Endothelial cell of umbilical vein (primary cell): Measurements from ENCODE around the gene EMC6. TPM values are rescaled to one million over a fixed set of nuclear protein-coding genes. Genes with fewer than 3 reads are reported as not detected.

Source experiments
- BruUV-seq: library from RNA; stranded (reverse); fragments of 400-500 nt; replicated peaks from 2 replicates; lab custom pipeline; 2021; lab: Mats Ljungman, UMichigan
- CTCF ChIA-PET: fragments of 300-600, 350-600 bp; sonication (Branson Sonifier 250); formaldehyde crosslinking; loops from one replicate; lab custom pipeline; 2021; ENCODE audit warnings: antibody characterized with exemption, inconsistent platforms; lab: Charles Lee
- POLR2A ChIA-PET: fragments of 300-600, 350-600 bp; sonication (Branson Sonifier 250); formaldehyde crosslinking; loops from one replicate; lab custom pipeline; 2021; ENCODE audit warnings: antibody characterized with exemption, inconsistent platforms; lab: Charles Lee
- DNase-seq: peaks from one replicate; pipeline ENCODE4 v3.0.0-alpha.2; 2011; ENCODE audit warnings: low read depth, low spot score
- FAIRE-seq: peaks from 2 replicates; lab custom pipeline; 2011; peaks lifted over from hg19 to GRCh38; lab: Jason Lieb, UNC
- H2AFZ ChIP-seq: 2 replicates; pipeline ENCODE4 v1.6.0; 2012; ENCODE audit warnings: low read depth, low read length, control low read depth, inconsistent platforms
- H3K27ac ChIP-seq: 2 replicates; pipeline ENCODE4 v1.5.1; 2011; ENCODE audit warnings: low read depth, mild to moderate bottlenecking, control low read depth, low read length, moderate library complexity; ENCODE audit not compliant: insufficient read depth
- H3K27me3 ChIP-seq, 2 experiments: 2 replicates each; pipeline versions ENCODE4 v1.6.0 to v1.6.1; 2011; ENCODE audit warnings: low read length in 2 of 2, mixed read lengths in 1 of 2; ENCODE audit not compliant: control insufficient read depth in 2 of 2, insufficient read depth in 2 of 2
- H3K36me3 ChIP-seq, 2 experiments: 2 replicates in 1 of 2; 3 replicates in 1 of 2; pipeline ENCODE4 v1.5.1; 2011; ENCODE audit warnings: low read length in 2 of 2, mild to moderate bottlenecking in 1 of 2, moderate library complexity in 1 of 2; ENCODE audit not compliant: control insufficient read depth in 2 of 2, insufficient read depth in 2 of 2; ENCODE audit errors: extremely low read depth in 1 of 2
- H3K4me1 ChIP-seq: 3 replicates; pipeline ENCODE4 v1.5.1; 2011; ENCODE audit warnings: mild to moderate bottlenecking, low read length; ENCODE audit not compliant: control insufficient read depth, insufficient read depth; ENCODE audit errors: extremely low read depth
- H3K4me2 ChIP-seq: 2 replicates; pipeline ENCODE4 v1.6.1; 2011; ENCODE audit warnings: low read length, control low read depth, mixed read lengths; ENCODE audit not compliant: insufficient read depth
- H3K4me3 ChIP-seq, 3 experiments: fragments of 200-600 bp in 1 of 3; sonication (generic), shearing (Covaris generic) in 1 of 3; replicated peaks in 1 of 3; 2 replicates each; pipeline ENCODE4 v1.5.1; 2011 to 2016; ENCODE audit warnings: control low read depth in 3 of 3, low read length in 3 of 3, mild to moderate bottlenecking in 2 of 3, inconsistent platforms in 1 of 3, low read depth in 1 of 3, moderate library complexity in 1 of 3; ENCODE audit not compliant: insufficient read depth in 1 of 3
- H3K79me2 ChIP-seq: 2 replicates; pipeline ENCODE4 v1.6.0; 2012; ENCODE audit warnings: low read length, inconsistent platforms; ENCODE audit not compliant: control insufficient read depth, insufficient read depth
- H3K9ac ChIP-seq: replicated peaks from 2 replicates; pipeline ENCODE3; 2011; ENCODE audit warnings: low read length, control low read depth; ENCODE audit not compliant: insufficient read depth; ENCODE audit errors: extremely low read depth
- H3K9me1 ChIP-seq: replicated peaks from 3 replicates; pipeline ENCODE4 v1.6.0; 2011; ENCODE audit warnings: mild to moderate bottlenecking, low read length; ENCODE audit not compliant: control insufficient read depth, insufficient read depth; ENCODE audit errors: extremely low read depth
- H3K9me3 ChIP-seq: replicated peaks from 2 replicates; pipeline ENCODE4 v1.5.1; 2012; ENCODE audit warnings: low read length, inconsistent platforms; ENCODE audit not compliant: control insufficient read depth, insufficient read depth
- H4K20me1 ChIP-seq: replicated peaks from 2 replicates; pipeline ENCODE3; 2011; ENCODE audit warnings: mild to moderate bottlenecking, low read length; ENCODE audit not compliant: control insufficient read depth, insufficient read depth; ENCODE audit errors: extremely low read depth
- CTCF ChIP-seq, 2 donors: IDR thresholded peaks; 1 replicate in 1 of 2; 2 replicates in 1 of 2; pipeline ENCODE4 v1.5.1; 2011; ENCODE audit warnings: low read length in 2 of 2, mild to moderate bottlenecking in 2 of 2, moderate library complexity in 2 of 2, control low read depth in 1 of 2, inconsistent platforms in 1 of 2, low read depth in 1 of 2; ENCODE audit not compliant: insufficient read depth in 1 of 2; ENCODE audit errors: extremely low read depth in 1 of 2
- EZH2 ChIP-seq: IDR thresholded peaks from 2 replicates; pipeline ENCODE4 v1.6.1; 2012; ENCODE audit warnings: borderline replicate concordance, low read depth, mild to moderate bottlenecking, moderate library complexity, low read length, inconsistent platforms; ENCODE audit not compliant: severe bottlenecking
- FOS ChIP-seq: IDR thresholded peaks from 2 replicates; pipeline ENCODE4 v1.6.1; 2011; ENCODE audit warnings: mild to moderate bottlenecking, low read length, moderate library complexity, borderline replicate concordance; ENCODE audit not compliant: insufficient read depth
- GATA2 ChIP-seq: IDR thresholded peaks from 2 replicates; pipeline ENCODE4 v1.7.0; 2011; ENCODE audit warnings: low read depth, mild to moderate bottlenecking, moderate library complexity, mixed read lengths, low read length; ENCODE audit not compliant: insufficient read length, insufficient read depth
- JUN ChIP-seq: IDR thresholded peaks from 2 replicates; pipeline ENCODE4 v1.6.1; 2011; ENCODE audit warnings: borderline replicate concordance, low read depth; ENCODE audit not compliant: insufficient read length, insufficient read depth
- MAX ChIP-seq: IDR thresholded peaks from 2 replicates; pipeline ENCODE4 v1.6.1; 2011; ENCODE audit not compliant: insufficient read depth, insufficient read length
- MYC ChIP-seq: IDR thresholded peaks from one replicate; pipeline ENCODE4 v1.6.1; 2011; ENCODE audit warnings: mild to moderate bottlenecking, low read depth, low read length
- POLR2A ChIP-seq: IDR thresholded peaks from 2 replicates; pipeline ENCODE4 v1.6.1; 2012; ENCODE audit warnings: low read depth, mild to moderate bottlenecking, control low read depth, low read length
- POLR2AphosphoS5 ChIP-seq: IDR thresholded peaks from 2 replicates; pipeline ENCODE4 v1.6.1; 2012; ENCODE audit warnings: low read depth, mild to moderate bottlenecking, control low read depth, low read length, moderate library complexity; ENCODE audit not compliant: insufficient read depth
- dilution Hi-C: fragments of 300-500 bp; cut with MboI; formaldehyde crosslinking; loops from one replicate; pipeline ENCODE4 v1.15.0; 2019; ENCODE audit warnings: low sequenced_read_pairs; ENCODE audit not compliant: extremely low pct_ligation_motif_present
- intact Hi-C: fragments of 100-400 bp; cut with micrococcal nuclease; formaldehyde crosslinking; loops from one replicate; pipeline ENCODE4 v1.10.0; 2022
- polyA plus RNA-seq, 4 experiments: library from polyadenylated mRNA; depleted of rRNA in 3 of 4; stranded (reverse) in 3 of 4; unstranded in 1 of 4; fragments of >200 nt; gene quantifications; 2 replicates each; pipeline versions ENCODE4 v1.2.1 to v1.2.3, GENCODE V29; 2011 to 2012; ENCODE audit warnings: missing spikeins in 1 of 4
- total RNA-seq: library from RNA; stranded (reverse); gene quantifications from 2 replicates; pipeline ENCODE4 v1.2.3, GENCODE V29; 2021

The EMC6 gene
- total and polyA plus RNA-seq, 2 donors (not counting 3 experiments of a cell fraction or from before 2014, with no cell fraction given) = 54.0 to 105 TPM

DNA sequence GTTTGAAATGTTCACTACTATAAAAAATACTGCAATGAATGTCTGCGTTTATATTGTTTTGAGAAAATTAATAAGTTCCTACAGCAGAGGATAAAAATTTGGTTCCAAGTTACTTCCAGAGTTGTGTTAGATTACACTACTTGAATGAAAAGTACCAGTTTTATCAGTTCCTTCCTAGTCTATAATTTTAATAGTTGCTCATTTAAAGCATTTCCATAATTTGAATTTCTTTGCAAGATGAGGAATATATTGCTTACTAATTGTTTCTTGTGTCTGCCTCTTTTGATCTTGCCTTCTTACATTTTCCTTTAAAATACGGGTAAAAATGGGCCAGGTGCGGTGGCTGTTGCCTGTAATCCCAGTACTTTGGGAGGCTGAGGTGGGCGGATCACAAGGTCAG, 4.0 kb downstream of the EMC6 start:
- dilution Hi-C loops = no loop called here
- no peak overlapping the region for H2AFZ ChIP-seq
- H3K4me3 ChIP-seq = no peak overlapping the region
- DNase-seq = no peak
- POLR2A ChIA-PET = no interaction called here
- peaks cover 0 to 1% of the 10 kb centered on the region in 2 experiments for H3K27me3 ChIP-seq
- TF ChIP-seq FOS (no peak), JUN (no peak), GATA2 (no peak), POLR2A (no peak), MAX (no peak), MYC (no peak)
- no peak overlapping the region for H3K27ac ChIP-seq
- H4K20me1 ChIP-seq = peaks cover 3% of the 10 kb centered on the region
- CTCF ChIA-PET = interaction anchor here (1.3 to 1.9 kb wide), 2 partner anchors 10 kb away, joined by 7 to 11 read pairs; no protein-coding TSS in a partner anchor
- H3K79me2 ChIP-seq = peaks cover 22% of the 10 kb centered on the region
- H3K36me3 ChIP-seq = no peaks in the 10 kb centered on the region
- H3K9me3 ChIP-seq = no peaks in the 10 kb centered on the region
- H3K4me2 ChIP-seq = no peak overlapping the region
- intact Hi-C loops = no loop called here
- H3K9ac ChIP-seq = no peak overlapping the region
- peaks cover 9% of the 10 kb centered on the region for H3K4me1 ChIP-seq
- FAIRE-seq = no peak
- no TSS peak for BruUV-seq
- no peaks in the 10 kb centered on the region for H3K9me1 ChIP-seq

- Histone ChIP-seq H3K79me2 (no peaks in the 10 kb centered on the region), H3K4me1 (no peaks in the 10 kb centered on the region), H3K27ac (no peak overlapping the region), H3K4me2 (no peak overlapping the region), H3K9me3 (no peaks in the 10 kb centered on the region), H3K9ac (no peak overlapping the region), H3K4me3 (no peak overlapping the region), H3K27me3 (peaks cover 0 to 2% of the 10 kb centered on the region in 2 experiments), H3K9me1 (no peaks in the 10 kb centered on the region), H4K20me1 (no peaks in the 10 kb centered on the region), H3K36me3 (no peaks in the 10 kb centered on the region), H2AFZ (no peak overlapping the region)
- CTCF ChIA-PET = interaction anchor here (0.9 to 2.8 kb wide), 2 partner anchors 13 to 62 kb away, joined by 3 to 9 read pairs; no protein-coding TSS in a partner anchor
- BruUV-seq = no TSS peak
- DNase-seq (no peak), FAIRE-seq (no peak)
- intact Hi-C loops = no loop called here
- TF ChIP-seq POLR2A = no peak
- no peak for TF ChIP-seq EZH2
- TF ChIP-seq POLR2AphosphoS5 = no peak
- TF ChIP-seq MYC = no peak
- no peak for TF ChIP-seq GATA2
- TF ChIP-seq JUN = no peak
- no peak for TF ChIP-seq MAX
- no peak for TF ChIP-seq FOS
- TF ChIP-seq CTCF (IDR thresholded peaks at IDR 0.05; ENCODE audit: extremely low read depth in 1 of 2, insufficient read depth in 1 of 2, low read depth in 1 of 2, low read length in 2 of 2) = no peak
- POLR2A ChIA-PET = no interaction called here
- dilution Hi-C loops = no loop called here
Observed at GRCh38 chr17:3675886-3676285, 7.3 kb downstream of the EMC6 start.
